A549 treated with RU486 at 1 μM for 4 hours (cell line): Measurements from ENCODE around the gene HGS. TPM values are rescaled to one million over a fixed set of nuclear protein-coding genes. Genes with fewer than 3 reads are reported as not detected.

Experiments
- total RNA-seq: library from RNA; stranded (reverse); fragments of 200-300 nt; extraction: Qiagen RNA extraction; gene quantifications from 5 replicates; pipeline ENCODE4 v1.2.3, GENCODE V29; 2022; ENCODE audit warnings: low read depth

Gene HGS
- 139 to 217 TPM (median 209 TPM) in 5 replicates for total RNA-seq

DNA sequence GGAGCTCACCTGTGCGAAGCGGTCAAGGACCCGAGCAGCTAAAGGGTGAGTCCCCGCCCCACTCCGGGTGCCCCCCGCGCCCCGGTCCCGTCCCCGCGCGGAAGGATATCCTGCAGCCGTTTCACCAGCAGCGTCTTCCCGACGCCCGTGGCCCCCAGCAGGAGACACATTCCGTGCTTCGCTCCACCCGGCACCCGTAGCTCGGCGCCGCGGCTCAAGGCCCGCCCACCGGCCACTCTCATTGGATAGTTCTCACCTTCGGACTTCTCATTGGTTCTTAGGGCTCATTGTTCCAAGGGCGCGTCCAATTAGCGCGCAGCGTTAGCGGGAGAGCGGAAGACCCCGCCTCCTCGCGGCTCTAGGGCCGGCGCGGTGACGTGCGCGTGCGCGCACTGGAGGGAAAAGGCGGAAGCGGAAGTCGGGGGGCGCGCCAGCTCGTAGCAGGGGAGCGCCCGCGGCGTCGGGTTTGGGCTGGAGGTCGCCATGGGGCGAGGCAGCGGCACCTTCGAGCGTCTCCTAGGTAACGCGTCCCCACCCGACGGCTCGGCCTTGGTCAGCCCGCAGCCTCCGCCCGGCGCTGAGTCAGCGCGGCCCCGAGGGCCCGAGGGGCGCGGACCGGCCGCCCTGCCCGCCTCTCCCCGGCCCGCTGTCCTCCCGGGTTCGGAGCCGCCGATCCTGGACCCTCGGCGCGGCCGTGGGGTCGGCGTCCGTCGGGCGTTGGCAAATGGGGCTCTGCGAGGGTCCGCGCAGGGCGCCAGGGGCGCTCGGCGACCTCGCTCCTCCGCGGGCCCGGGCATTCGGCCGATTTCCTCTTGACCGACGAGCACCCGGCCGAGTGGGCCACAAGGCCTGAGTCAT is at the start of gene HGS, which contains the start of gene ARL16:
HGS (plus strand) TSS at position 428 of the 858 bp plus-strand sequence; CDS start at position 484, 56 bp downstream.
ARL16 (minus strand) TSS at position 214 of the 858 bp plus-strand sequence; CDS start at position 170, 44 bp downstream.

GRCh38 chr17:81636505-81637288 is 47.1 kb upstream of the HGS start, which contains the start of the genes NPLOC4 and TSPAN10:
Gene NPLOC4 (minus strand): TSS chr17:81637112. CDS start chr17:81636930, 182 bp downstream.
Gene TSPAN10 (plus strand): TSS chr17:81637196. CDS start chr17:81642413, 5,217 bp downstream.

DNA sequence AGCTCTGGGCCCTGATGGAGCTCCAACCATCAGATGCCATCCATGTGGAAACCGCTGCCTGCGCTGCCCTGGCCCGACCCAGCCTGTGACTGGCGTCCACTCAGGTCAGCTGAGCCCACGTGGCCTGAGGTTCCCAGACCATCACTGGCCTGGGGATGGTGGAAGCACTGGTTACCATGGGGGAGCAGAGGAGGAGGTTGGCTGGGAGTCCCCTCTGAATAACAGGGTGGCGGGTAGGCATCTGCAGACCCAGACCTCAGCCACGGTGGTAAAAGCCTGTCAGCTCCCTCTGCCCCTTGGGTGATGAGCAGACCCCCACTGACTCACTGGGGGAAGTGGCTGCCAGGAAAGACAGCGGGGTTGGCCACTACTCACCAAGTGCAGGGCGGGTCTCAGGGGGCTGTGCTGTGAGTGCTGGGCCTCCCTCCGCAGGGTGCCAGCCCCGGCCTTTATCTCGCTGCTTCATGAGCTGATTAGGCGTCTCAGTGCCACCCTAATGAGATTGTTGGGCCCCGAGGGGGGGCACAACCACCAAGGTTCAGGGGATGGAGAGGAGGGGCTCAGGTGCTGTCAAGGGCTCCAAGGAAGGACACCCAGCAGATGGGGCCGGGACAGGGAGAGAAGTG is 27.6 kb upstream of the HGS start, which contains the start of gene PDE6G:
PDE6G (minus strand) TSS at position 425 of the 626 bp plus-strand sequence. CDS start 3,237 bp downstream, outside the sequence.

DNA sequence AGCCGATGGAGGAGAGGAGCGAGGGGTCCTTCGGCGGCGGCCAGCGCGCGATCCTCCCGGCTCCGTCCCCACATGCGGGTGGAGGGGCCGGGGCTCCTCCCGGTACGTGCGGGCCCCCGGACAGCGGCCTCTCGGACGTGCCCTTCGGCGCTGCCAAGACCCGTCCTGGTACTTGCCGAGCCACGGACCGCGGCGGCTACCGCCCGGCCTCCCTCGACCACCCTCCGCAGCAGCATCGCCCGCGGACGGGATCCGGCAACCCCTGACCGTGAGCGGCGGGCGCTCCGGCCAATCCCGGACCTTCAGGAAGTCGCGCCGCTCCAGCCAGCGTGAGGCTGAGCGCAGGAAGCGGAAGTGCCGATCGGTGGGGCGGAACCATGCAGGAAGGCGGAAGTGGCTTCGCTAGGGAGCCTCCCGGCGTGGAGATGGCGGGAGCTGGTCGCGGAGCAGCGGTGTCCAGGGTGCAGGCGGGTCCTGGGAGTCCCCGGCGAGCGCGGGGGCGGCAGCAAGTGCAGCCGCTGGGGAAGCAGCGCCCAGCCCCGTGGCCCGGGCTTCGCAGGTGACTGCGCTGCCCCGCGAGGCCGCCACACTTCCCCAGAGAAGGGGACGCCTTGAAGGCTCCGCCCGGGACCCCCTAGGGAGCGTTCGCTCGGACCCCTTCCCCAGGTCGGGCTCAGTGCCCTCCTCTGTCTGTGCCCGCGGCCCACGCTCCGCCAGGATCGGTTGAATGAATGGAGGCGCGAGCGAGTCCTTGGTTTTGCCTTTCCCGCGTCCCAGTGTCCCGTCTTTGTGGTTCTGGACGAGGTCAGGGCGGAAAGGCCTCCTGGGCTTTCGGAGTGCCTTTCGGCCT is 17.2 kb upstream of the HGS start, which contains the start of the genes CCDC137 and OXLD1:
CCDC137 (plus strand) TSS at position 396 of the 850 bp plus-strand sequence; CDS start at position 426, 30 bp downstream.
OXLD1 (minus strand) TSS at position 264 of the 850 bp plus-strand sequence; CDS start at position 236, 28 bp downstream.

GRCh38 chr17:81702934-81703746 is 19.3 kb downstream of the HGS start, which contains the start of gene MRPL12:
Gene MRPL12 (plus strand): TSS chr17:81703367. CDS start chr17:81703502, 135 bp downstream.

DNA sequence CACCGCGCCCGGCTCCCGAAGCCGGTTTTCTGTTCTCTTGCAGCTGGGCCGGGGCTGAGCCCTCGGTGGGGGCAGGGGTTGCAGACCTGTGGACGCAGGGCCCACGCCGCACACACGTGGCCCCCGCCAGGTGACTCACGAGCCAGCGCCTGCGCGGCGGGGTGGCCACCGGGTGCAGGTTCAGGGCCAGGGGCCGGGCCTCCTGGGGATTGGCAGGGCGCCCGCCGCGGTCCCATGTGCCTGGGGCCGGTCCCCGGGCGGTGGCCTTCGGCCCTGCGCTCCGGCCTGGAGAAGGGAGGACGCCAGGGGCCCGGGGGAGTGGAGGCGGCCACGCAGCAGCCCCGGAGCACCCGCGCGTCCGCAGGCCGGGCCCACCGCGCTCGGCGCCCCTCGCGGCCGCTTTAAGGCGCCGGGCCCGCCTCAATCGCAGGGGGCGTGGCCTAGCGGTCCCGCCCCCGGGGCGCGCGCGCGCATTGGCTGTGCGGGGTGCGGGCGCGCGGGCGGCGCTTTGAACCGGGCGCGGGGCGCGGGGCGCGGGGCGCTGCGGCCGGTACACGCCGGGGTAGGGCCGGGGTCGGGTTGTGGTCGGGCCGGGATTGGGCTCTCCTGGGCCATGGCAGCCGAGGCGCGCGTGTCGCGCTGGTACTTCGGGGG is 28.1 kb downstream of the HGS start, which contains the start of gene SLC25A10:
SLC25A10 (plus strand) TSS at position 471 of the 654 bp plus-strand sequence; CDS start at position 614, 143 bp downstream.

Other genes starting within 250 kb of the HGS start
- gene ACTG1, start 171.2 kb upstream of the HGS start, total RNA-seq, result 4,390 to 6,095 TPM (median 5,374 TPM) in 5 replicates
- gene FSCN2, start 155.6 kb upstream of the HGS start, total RNA-seq, result 0.96 to 1.6 TPM (median 1.1 TPM) in 5 replicates
- gene FAAP100, start 131.7 kb upstream of the HGS start, total RNA-seq, result 15.9 to 27.8 TPM (median 21.6 TPM) in 5 replicates
- 89.8 to 106 TPM (median 97.7 TPM) in 5 replicates for gene NPLOC4, start 46.9 kb upstream of the HGS start, total RNA-seq
- 4.3 to 6.9 TPM (median 5.2 TPM) in 5 replicates for gene TSPAN10, start 46.8 kb upstream of the HGS start, total RNA-seq
- 1.5 to 3.6 TPM (median 2.2 TPM) in 5 replicates for gene PDE6G, start 27.5 kb upstream of the HGS start, total RNA-seq
- gene OXLD1, start 17.4 kb upstream of the HGS start, total RNA-seq, result 32.0 to 70.6 TPM (median 49.9 TPM) in 5 replicates
- 63.9 to 73.1 TPM (median 66.7 TPM) in 5 replicates for gene CCDC137, start 17.3 kb upstream of the HGS start, total RNA-seq
- gene ARL16, start 214 bp upstream of the HGS start, total RNA-seq, result 46.6 to 56.2 TPM (median 49.9 TPM) in 5 replicates
- 212 to 319 TPM (median 303 TPM) in 5 replicates for gene MRPL12, start 19.4 kb downstream of the HGS start, total RNA-seq
- gene SLC25A10, start 28.3 kb downstream of the HGS start, total RNA-seq, result 26.9 to 48.0 TPM (median 41.1 TPM) in 5 replicates
- 0.13 to 0.36 TPM (median 0.17 TPM) in 4 of 5 replicates, not detected in the other for gene GCGR, start 120.1 kb downstream of the HGS start, total RNA-seq
- 75.2 to 107 TPM (median 93.2 TPM) in 5 replicates for gene MCRIP1, start 149.3 kb downstream of the HGS start, total RNA-seq
- 0.27 to 0.61 TPM (median 0.32 TPM) in 3 of 5 replicates, not detected in the others for gene PPP1R27, start 151.0 kb downstream of the HGS start, total RNA-seq
- 695 to 762 TPM (median 718 TPM) in 5 replicates for gene P4HB, start 176.5 kb downstream of the HGS start, total RNA-seq
- 531 to 682 TPM (median 648 TPM) in 5 replicates for gene ARHGDIA, start 187.3 kb downstream of the HGS start, total RNA-seq
- gene ALYREF, start 207.6 kb downstream of the HGS start, total RNA-seq, result 176 to 263 TPM (median 250 TPM) in 5 replicates
- gene ANAPC11, start 207.7 kb downstream of the HGS start, total RNA-seq, result 190 to 300 TPM (median 289 TPM) in 5 replicates
- gene NPB, start 218.2 kb downstream of the HGS start, total RNA-seq, result 0.38 to 0.73 TPM (median 0.45 TPM) in 5 replicates
- 11.9 to 16.6 TPM (median 14.1 TPM) in 5 replicates for gene PCYT2, start 227.4 kb downstream of the HGS start, total RNA-seq
- gene SIRT7, start 234.2 kb downstream of the HGS start, total RNA-seq, result 27.7 to 47.8 TPM (median 43.4 TPM) in 5 replicates
- 31.6 to 46.1 TPM (median 44.6 TPM) in 5 replicates for gene MAFG, start 243.7 kb downstream of the HGS start, total RNA-seq